ENCODE measurements around the gene SP4.

GRCh38 chr7:21504021-21504420 lies 76.1 kb downstream of the SP4 start:
- TF ChIP-seq POLR2A (IDR thresholded peaks at IDR 0.05): no peak
- TF ChIP-seq CTCF (IDR thresholded peaks at IDR 0.05): no peak

Data from uterus (tissue), 2 donors.